Activated CD4-positive, CD25-positive, alpha-beta regulatory T cell (primary cell): ENCODE measurements around the gene SLIT3.

Experiments used
- DNase-seq, 4 experiments: peaks; one replicate each; lab custom pipeline; 2025; lab: John Stamatoyannopoulos, UW

SLIT3 gene

DNA sequence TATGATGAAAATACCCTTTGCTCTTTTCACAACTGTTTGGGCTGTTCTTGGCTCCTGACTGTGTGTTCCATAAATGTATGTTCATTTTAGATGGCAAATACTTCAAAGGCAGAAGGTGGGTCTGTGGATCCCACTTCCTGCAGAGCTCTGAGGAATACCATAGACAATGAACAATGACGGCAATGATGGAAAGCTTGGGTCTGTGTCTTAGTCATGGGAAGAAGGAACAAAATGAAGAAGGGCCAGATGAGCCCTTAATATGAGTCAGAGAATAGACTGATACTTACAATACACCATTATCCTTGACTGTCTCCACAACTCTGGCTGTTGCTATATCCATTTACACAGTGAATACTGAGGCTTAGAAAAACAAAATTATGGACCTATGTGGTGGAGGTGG, 126.0 kb downstream of the SLIT3 start:
- no peak for DNase-seq

DNA sequence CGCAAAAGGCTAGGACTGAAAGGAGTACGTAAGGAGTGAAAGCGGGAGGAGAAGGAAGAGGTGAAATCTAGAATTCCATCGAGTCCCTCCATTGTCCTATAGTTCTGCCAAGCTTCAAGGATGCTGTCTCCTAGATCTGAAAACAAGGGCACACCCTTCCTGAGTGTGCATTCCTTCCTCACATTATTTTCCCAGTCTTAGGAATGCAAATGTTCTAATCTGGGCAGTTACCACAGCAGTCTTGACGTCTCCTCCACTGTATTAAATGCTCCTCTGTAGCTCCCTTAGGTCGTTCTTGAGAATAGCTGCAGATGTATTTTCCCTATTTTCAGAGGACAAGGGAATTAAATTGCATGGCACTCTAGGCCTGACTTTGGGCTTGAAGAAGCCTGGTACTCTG, 127.6 kb downstream of the SLIT3 start:
- DNase-seq: no peak

GRCh38 chr5:169171515-169171914, 129.4 kb downstream of the SLIT3 start:
- no peak for DNase-seq

- DNase-seq: no peak
These were observed 131.2 kb downstream of the SLIT3 start for GRCh38 chr5:169169783-169170182.

DNA sequence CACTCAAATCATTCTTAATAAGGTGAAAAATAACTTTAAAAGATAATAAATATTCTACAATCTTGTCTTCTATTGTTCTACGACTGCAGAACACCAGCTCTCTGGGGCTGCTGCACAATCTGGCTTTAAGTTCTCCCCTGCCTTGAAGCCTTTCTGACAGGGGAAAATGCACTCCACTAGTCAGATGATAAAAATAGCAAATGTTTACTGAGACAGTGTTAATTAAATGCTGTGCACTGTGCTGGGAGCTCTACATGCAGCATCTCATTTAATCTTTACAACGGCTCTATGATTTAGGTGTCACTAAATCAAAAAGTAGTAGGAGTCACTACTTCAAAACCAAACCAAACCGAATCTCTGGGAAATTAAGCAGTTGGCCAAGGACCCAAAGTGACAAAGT, 132.7 kb downstream of the SLIT3 start:
- no peak for DNase-seq

- no peak for DNase-seq
These were observed 134.9 kb downstream of the SLIT3 start for GRCh38 chr5:169166078-169166477.

GRCh38 chr5:169165052-169165451, 135.9 kb downstream of the SLIT3 start:
- no peak for DNase-seq

DNA sequence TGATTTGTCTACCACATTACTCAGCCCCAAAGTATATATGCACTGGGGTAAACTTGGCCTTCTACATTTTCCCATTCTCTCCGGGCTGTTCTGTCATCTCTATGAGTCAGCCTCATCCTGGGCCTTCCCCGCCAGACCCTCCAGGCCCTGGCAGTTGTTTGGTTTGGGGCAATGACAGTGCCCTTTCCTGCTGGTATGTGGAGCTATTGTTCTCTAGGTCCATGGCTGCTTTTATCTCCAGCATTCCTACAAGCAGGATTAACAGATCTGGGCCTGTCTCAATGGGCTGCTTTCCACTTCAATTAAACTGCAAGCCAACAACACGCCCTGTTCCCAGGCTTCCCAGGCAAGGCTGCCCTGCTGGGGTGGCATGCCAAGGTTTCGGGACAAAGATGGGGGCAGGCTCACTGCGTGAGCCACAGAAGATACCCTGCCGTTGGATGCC, 136.4 kb downstream of the SLIT3 start:
- no peak for DNase-seq

GRCh38 chr5:169162407-169162806, 138.5 kb downstream of the SLIT3 start:
- no peak for DNase-seq

DNA sequence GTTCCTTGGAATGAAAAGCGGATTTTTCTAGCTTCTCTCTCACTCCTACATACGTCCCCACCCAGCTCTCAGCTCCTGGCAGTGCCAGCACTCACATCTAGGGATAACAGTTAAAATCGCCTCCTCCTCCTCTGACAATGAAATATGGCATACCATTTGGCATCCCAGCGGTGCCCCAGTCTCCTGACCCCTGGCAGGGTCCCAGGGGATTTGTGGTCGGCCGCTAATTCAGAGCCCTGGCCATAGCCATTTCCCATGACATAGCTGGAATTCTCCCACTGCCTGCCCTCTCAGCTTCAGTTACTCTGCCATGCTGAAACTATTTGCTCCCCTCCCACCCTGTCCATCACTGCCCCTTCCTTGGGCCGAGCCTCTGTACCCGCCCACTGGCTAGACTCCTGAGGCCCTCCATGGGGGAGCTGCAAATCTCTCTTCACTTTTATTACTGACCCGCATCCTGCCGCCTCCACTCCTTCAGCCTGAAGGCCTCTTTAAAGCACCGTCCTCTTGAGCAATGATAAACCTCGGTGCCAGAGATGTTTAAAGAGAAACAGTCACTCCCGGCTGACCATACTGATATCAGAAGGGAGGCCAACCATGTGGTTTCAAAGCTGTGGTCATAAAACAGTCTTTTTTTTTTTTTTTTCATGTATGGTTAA, 139.8 kb downstream of the SLIT3 start:
- DNase-seq: no peak

DNA sequence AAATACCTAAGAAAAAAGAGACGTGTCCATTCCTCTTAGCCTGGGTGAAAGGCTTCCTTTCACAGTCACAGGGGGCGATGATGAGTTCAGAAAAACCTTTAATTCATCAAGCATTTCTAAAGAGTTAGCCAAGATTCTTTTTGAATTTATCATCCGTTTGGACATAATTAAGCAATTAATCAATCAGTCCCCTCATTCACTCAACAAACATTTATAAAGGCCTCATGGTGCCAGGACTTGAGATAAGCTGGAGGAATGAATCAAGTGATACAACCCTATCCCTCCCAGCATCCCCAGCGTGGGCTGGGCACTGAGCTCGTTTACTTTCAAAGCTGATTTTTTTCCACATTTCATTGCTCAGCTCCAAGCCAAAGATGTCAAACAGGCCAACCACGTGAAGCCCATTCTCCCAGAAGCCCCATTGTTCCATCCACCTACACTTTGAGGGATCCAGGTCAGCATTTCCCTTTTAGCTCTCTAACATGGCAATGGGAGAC, 140.5 kb downstream of the SLIT3 start:
- DNase-seq: no peak

DNA sequence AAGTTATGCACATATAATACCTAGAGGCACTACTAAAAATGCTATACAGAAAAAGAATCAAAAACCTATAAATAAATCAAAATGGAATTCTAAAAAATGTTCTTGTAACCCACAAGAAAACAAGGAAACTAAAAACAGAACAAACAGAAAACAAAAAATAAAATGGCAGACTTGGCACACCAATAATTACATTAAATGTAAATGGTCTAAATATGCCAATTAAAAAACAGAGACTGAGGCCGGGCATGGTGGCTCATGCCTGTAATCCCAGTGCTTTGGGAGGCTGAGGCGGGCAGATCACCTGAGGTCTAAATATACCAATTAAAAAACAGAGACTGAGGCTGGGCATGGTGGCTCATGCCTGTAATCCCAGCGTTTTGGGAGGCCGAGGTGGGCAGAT, 142.2 kb downstream of the SLIT3 start:
- DNase-seq: no peak

DNA sequence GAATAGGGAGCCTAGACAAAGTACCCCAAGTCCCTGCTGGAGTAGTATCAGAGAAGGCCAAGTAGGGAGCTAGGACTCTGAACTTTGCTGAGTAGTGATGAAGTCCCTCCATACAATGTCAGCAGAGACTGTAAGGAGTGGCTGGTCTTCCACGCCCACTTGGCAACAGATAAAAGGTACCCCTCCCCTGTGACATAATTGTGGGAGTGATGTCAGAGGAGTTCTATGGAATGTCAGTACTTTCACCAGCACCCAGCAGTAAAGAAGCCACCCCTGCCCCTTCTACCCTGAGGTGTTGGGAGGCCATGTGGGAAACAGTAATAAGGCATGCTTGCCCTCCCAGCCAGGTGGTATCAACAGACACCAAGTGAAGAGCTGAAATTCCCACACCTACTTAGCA, 143.9 kb downstream of the SLIT3 start:
- DNase-seq: no peak

DNA sequence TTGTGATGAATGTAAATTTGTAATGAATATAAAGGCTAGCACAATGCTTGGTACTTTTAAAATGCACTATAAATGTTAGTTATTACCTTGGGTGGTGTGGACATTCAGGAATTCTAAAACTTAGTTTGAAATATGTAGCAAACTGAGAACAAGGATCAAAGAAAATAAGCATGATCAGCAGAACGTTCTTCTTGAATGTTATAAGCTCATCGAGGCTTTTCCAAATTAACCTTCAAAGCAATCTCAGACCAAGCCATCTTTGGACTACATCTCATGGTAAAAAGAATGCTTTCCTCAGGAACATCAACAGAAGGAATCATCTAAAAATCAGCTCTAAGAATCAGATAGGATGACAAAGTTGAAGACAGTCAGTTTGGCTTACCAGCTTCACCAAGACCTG, 146.3 kb downstream of the SLIT3 start:
- DNase-seq: no peak

- DNase-seq: no peak
These were observed 147.5 kb downstream of the SLIT3 start for GRCh38 chr5:169153405-169153804.

GRCh38 chr5:169152946-169153345, 148.0 kb downstream of the SLIT3 start:
- no peak for DNase-seq

GRCh38 chr5:169152453-169152852, 148.5 kb downstream of the SLIT3 start:
- no peak for DNase-seq

GRCh38 chr5:169151051-169151805, 149.7 kb downstream of the SLIT3 start:
- no peak for DNase-seq

DNA sequence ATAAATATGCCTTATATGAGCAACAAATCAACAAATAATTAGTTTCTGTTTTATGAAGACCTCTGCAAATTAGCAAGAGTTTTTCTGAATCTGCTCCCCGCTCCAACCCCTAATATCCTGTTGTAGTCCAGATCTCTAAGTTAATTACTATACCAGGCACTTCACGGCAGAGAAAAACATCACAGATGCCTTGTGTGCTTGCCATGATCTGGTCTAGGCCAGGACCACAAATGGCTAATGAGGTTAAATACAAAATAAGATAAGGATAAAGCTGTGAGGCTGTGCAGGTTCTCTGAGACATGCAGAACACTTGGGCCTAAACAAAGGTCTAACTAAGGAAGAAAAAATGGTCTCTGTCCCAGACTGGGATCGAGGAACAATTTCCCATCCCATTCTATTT, 150.8 kb downstream of the SLIT3 start:
- DNase-seq: no peak

- DNase-seq: no peak
These were observed 151.6 kb downstream of the SLIT3 start for GRCh38 chr5:169149317-169149716.

DNA sequence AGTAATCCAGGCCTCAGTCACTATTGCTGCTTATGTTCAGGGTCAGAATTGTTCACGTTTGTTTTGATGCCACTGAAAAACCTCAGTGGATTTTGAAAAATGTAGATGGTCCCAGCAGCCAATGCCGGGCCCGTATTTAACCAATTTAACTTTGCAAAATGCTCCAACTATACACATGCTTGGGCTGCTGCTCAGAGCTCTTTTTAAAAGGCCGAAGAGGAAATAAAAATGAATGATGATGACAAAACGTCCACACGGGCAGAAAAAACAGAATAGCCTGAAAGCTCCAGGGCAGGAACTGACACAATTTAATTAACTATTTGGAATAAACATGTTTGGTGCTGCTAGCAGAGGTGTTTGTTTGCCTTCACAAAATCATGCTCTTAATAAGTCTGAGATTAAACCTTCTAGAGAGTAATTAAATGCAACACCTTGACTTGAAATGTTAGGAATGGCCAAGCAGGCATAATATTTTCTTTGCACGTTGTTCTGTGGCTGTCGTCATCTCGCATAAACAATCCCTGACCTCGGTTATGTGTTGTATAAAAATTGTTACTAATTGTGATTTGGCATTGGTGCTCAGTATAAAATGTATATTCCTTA, 152.7 kb downstream of the SLIT3 start:
- no peak for DNase-seq

DNA sequence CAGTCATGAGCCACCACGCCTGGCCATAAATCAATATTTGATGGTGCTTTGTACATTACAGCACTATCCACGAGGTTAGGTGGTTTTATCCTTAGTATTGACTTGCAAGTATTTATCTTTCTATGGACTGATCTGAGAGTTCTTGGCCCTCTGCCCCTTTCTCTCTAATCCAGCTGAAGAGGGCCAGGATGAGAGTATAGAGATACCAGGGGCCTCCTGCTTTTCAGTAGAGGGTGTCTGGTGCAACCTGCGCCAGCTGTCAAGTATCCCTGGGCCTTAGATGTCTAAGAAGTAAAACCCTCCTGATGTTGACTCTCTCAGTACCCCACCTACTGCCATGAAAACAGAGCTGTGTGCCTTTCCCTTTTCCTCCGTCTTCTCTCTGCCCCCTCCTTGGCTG, 153.4 kb downstream of the SLIT3 start:
- DNase-seq: no peak

- no peak for DNase-seq
These were observed 154.8 kb downstream of the SLIT3 start for GRCh38 chr5:169146158-169146557.
